Measurements from ENCODE around the gene BAD. TPM values are rescaled to one million over a fixed set of nuclear protein-coding genes. Genes with fewer than 3 reads are reported as not detected.
A peak's percentile ranks its signal among the peaks of the same experiment; 100 is the strongest.

Gene BAD
- total RNA-seq, 2 donors from 2014 or later: 51.1 to 85.9 TPM

DNA sequence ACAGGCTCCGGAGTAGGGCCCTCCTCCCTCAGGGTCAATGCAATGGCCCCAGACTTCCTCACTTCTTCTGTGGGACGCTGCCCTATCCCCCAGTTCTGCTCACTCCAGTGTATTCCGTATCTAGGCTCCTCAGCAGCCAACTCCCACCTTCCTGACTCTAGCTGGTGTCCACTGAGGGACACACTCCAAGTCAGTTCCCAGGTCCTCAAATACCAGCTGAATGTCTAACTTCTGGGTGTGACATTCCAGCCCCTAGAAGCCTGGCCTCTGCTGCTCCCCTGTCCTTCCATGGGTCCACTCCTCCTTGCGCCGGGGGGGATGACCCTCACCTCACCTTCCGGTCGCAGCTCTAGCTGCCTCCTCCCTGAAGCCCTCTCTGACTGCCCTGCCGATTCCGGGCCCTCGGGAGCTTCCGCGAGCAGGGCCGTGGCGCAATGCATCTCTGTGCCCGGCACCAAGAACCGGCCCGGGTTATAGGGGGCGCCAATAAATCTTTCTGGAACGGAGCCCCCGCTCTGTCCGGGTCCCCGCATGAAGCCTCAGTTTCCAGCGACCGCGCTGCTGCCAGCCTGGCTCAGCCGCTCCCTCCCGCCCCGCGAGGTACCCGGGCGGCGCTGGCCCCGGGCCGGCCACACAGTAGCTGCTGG, 15.4 kb downstream of the BAD start:
- Histone ChIP-seq H3K27me3 (no peaks in the 10 kb centered on the region), H3K4me3 (peak overlapping the region; percentile 5 to 53), H3K9me3 (no peaks in the 10 kb centered on the region), H3K27ac (peak overlapping the region; percentile 95 to 98 (median 96)), H3K4me1 (peaks cover 43% of the 10 kb centered on the region), H3K36me3 (replicated peaks in 1 of 2; ENCODE audit: insufficient read depth in 1 of 2, low read depth in 2 of 2) (no peaks in the 10 kb centered on the region)
- DNase-seq: peak; percentile 57 to 65 (median 60)
- intact Hi-C loops (cut with DNase I): no loop called here
- TF ChIP-seq, protein P1, sequence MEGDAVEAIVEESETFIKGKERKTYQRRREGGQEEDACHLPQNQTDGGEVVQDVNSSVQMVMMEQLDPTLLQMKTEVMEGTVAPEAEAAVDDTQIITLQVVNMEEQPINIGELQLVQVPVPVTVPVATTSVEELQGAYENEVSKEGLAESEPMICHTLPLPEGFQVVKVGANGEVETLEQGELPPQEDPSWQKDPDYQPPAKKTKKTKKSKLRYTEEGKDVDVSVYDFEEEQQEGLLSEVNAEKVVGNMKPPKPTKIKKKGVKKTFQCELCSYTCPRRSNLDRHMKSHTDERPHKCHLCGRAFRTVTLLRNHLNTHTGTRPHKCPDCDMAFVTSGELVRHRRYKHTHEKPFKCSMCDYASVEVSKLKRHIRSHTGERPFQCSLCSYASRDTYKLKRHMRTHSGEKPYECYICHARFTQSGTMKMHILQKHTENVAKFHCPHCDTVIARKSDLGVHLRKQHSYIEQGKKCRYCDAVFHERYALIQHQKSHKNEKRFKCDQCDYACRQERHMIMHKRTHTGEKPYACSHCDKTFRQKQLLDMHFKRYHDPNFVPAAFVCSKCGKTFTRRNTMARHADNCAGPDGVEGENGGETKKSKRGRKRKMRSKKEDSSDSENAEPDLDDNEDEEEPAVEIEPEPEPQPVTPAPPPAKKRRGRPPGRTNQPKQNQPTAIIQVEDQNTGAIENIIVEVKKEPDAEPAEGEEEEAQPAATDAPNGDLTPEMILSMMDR (IDR thresholded peaks at IDR 0.05): no peak
- no peak for TF ChIP-seq POLR2A (IDR thresholded peaks at IDR 0.05)
- ATAC-seq: peak; percentile 9
- WGBS, 2 donors: 0 to 5% methylated on average over 4 to 34 of the region's 34 CpGs

DNA sequence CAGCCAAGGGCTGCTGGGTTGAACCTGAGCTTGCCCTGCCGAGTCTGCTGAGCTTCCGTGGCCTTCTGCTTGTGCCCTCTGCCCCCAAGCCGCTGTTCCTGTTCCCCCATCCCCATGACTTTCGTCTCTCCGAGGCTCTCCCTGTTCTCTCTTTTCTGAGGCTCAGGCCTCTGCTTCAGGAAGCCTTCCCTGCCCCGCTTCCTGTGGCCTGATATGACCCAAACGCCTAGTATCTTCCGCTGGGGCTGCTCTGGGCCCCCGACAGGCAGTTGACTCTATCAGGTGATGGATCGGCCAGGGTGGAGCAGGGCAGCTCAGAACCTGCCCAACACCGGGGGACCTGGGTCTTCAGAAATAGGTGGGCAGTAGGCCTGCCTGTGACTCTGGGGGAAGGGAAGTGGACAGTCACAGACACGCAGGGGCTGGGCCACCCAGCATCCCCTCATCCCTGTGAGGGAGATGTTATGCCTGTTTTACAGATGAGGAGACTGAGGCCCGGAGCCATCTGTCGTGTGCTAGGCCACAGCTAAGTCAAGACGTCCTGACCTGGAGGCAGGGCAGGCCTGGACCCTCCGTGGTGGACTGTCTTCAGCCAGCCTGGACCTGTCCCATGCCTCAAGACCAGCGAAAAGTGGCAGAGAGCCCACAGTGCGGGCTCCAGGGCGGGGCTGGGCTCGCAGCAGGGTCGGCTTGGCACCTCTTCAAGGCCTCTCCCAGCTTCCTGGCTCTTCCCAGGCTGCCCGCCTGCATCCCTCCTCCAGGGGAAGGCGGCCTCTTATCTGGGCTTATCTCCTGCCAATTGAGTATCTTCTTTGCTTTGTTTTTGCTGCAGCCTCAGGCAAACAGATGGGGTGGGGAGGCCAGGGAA, 16.2 kb downstream of the BAD start:
- Histone ChIP-seq H3K27ac (peak overlapping the region; percentile 95 to 98 (median 96)), H3K4me3 (no peak overlapping the region), H3K4me1 (peaks cover 36% of the 10 kb centered on the region), H3K9me3 (no peaks in the 10 kb centered on the region), H3K36me3 (replicated peaks in 1 of 2; ENCODE audit: insufficient read depth in 1 of 2, low read depth in 2 of 2) (no peaks in the 10 kb centered on the region), H3K27me3 (no peaks in the 10 kb centered on the region)
- 43 to 48% methylated on average over 18 to 23 of the region's 23 CpGs for WGBS, 2 donors
- ATAC-seq (no peak), DNase-seq (peak; percentile 68 to 83 (median 74))
- TF ChIP-seq, protein P1 (IDR thresholded peaks at IDR 0.05): no peak
- no peak for TF ChIP-seq POLR2A (IDR thresholded peaks at IDR 0.05)
- intact Hi-C loops (cut with DNase I): no loop called here

DNA sequence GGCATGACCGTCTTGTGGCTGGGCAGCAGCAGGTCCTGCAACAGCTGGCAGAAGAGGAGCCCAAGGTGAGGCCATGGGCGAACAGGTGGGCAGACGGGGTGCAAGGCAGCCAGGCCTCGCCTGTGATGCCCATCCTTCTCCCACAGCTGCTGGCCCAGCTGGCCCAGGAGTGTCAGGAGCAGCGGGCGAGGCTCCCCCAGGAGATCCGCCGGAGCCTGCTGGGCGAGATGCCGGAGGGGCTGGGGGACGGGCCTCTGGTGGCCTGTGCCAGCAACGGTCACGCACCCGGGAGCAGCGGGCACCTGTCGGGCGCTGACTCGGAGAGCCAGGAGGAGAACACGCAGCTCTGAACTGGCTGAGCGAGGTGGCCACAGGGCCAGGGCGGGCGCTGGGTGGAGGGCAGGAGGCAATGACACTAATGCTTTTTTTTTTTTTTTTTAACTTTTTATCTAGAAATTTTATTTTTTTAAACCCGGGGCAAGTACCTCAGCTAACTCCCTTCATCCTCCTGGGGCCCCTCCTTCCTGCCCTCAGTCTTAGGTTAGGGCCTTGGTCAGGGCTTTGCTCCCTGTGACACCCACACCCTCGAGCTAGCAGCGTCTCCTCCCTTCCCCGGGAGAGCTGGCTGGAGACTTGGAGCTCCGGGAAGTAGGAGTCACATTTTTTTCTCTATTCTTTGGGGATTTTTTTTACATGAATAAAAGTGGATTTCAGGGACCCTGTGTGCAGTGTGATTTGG, 17.1 kb downstream of the BAD start:
- H3K4me3 ChIP-seq: no peak overlapping the region
- intact Hi-C loops (cut with DNase I): no loop called here
- H3K4me1 ChIP-seq: peaks cover 28% of the 10 kb centered on the region
- H3K9me3 ChIP-seq: no peaks in the 10 kb centered on the region
- peak overlapping the region in 2 of 4 donors; percentile 95 to 98 for H3K27ac ChIP-seq
- ATAC-seq: no peak
- WGBS, 2 donors: 85 to 89% methylated on average over 23 to 25 of the region's 27 CpGs
- H3K27me3 ChIP-seq: no peaks in the 10 kb centered on the region
- no peaks in the 10 kb centered on the region for H3K36me3 ChIP-seq (replicated peaks in 1 of 2; ENCODE audit: insufficient read depth in 1 of 2, low read depth in 2 of 2)
- no peak for TF ChIP-seq POLR2A (IDR thresholded peaks at IDR 0.05)
- TF ChIP-seq, protein P1 (IDR thresholded peaks at IDR 0.05): no peak
- DNase-seq: no peak

DNA sequence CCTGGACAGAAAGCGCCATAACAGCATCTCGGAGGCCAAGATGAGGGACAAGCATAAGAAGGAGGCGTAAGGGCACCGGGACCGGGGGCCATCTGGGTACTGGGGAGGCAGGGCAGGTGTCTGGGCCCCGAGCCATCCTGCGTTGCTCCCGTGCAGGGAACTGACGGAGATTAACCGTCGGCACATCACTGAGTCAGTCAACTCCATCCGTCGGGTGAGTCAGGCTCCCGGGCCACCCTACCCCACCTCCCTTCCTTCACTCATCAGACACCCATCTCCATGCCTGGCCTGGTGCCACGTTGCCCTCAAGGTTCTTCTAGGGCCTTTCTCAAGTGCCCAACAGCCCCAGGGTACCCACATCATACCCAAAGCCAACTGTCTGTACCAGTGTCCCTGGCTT, 18.1 kb downstream of the BAD start:
- 72 to 79% methylated on average over 9 to 11 of the region's 15 CpGs for WGBS, 2 donors
- no peaks in the 10 kb centered on the region for H3K36me3 ChIP-seq (replicated peaks in 1 of 2; ENCODE audit: insufficient read depth in 1 of 2, low read depth in 2 of 2)

More for the DNA sequence above, 18.1 kb downstream of the BAD start:
- DNase-seq (no peak), ATAC-seq (no peak)
- Histone ChIP-seq H3K9me3 (no peaks in the 10 kb centered on the region), H3K27me3 (no peaks in the 10 kb centered on the region), H3K4me3 (no peak overlapping the region), H3K4me1 (peaks cover 18% of the 10 kb centered on the region), H3K27ac (no peak overlapping the region)
- intact Hi-C loops (cut with DNase I): no loop called here
- TF ChIP-seq POLR2A (IDR thresholded peaks at IDR 0.05): no peak
- TF ChIP-seq, protein P1 (IDR thresholded peaks at IDR 0.05): no peak

Measured in body of pancreas (tissue), 4 donors.